Activated CD4-positive, CD25-positive, alpha-beta regulatory T cell (primary cell): ENCODE data around the gene ARID5B.

Source experiments
- DNase-seq, 4 experiments: peaks; one replicate each; lab custom pipeline; 2025; lab: John Stamatoyannopoulos, UW

The ARID5B gene

GRCh38 chr10:61941202-61941681, 39.7 kb downstream of the ARID5B start:
- DNase-seq: no peak

GRCh38 chr10:61942604-61943461, 41.3 kb downstream of the ARID5B start:
- DNase-seq: no peak

GRCh38 chr10:61943674-61944378, 42.3 kb downstream of the ARID5B start:
- DNase-seq: no peak

GRCh38 chr10:61944410-61945147, 43.1 kb downstream of the ARID5B start:
- no peak for DNase-seq

GRCh38 chr10:61949687-61950086, 48.2 kb downstream of the ARID5B start:
- no peak for DNase-seq

- DNase-seq: no peak
Measured at GRCh38 chr10:61950449-61951143, 49.1 kb downstream of the ARID5B start.

GRCh38 chr10:61951144-61951483, 49.6 kb downstream of the ARID5B start:
- no peak for DNase-seq

- DNase-seq: no peak
Measured at GRCh38 chr10:61952028-61952674, 50.7 kb downstream of the ARID5B start.

GRCh38 chr10:61953183-61953582, 51.7 kb downstream of the ARID5B start:
- DNase-seq: no peak

GRCh38 chr10:61957806-61958205, 56.3 kb downstream of the ARID5B start:
- DNase-seq: no peak

GRCh38 chr10:61958311-61958710, 56.8 kb downstream of the ARID5B start:
- DNase-seq: no peak

GRCh38 chr10:61958805-61959204, 57.3 kb downstream of the ARID5B start:
- no peak for DNase-seq

GRCh38 chr10:61959814-61960213, 58.3 kb downstream of the ARID5B start:
- no peak for DNase-seq

- no peak for DNase-seq
Measured at GRCh38 chr10:61960396-61961120, 59.1 kb downstream of the ARID5B start.

GRCh38 chr10:61961278-61961677, 59.8 kb downstream of the ARID5B start:
- no peak for DNase-seq

- DNase-seq: no peak
Measured at GRCh38 chr10:61962971-61963370, 61.5 kb downstream of the ARID5B start.

- DNase-seq: no peak
Measured at GRCh38 chr10:61963669-61964058, 62.2 kb downstream of the ARID5B start.

GRCh38 chr10:61964059-61964709, 62.7 kb downstream of the ARID5B start:
- no peak for DNase-seq

- no peak for DNase-seq
Measured at GRCh38 chr10:61964949-61965702, 63.6 kb downstream of the ARID5B start.
